Liver (tissue), 9 donors: ENCODE results near the gene LGI1. TPM values are rescaled to one million over a fixed set of nuclear protein-coding genes. Genes with fewer than 3 reads are reported as not detected.

Source experiments
- DNase-seq: peaks from one replicate; pipeline ENCODE4 v3.0.0-alpha.2; 2017; ENCODE audit warnings: low spot score
- H3K27ac ChIP-seq, 2 donors: one replicate each; pipeline ENCODE4 v1.7.0; 2013; ENCODE audit warnings: inconsistent platforms in 2 of 2, low read length in 2 of 2, control low read depth in 1 of 2, low read depth in 1 of 2, mild to moderate bottlenecking in 1 of 2
- H3K27me3 ChIP-seq, 4 donors: one replicate each; pipeline versions ENCODE4 v1.6.1 to v1.7.0; 2013; ENCODE audit warnings: low read length in 3 of 4, inconsistent platforms in 1 of 4, mild to moderate bottlenecking in 1 of 4, moderate library complexity in 1 of 4; ENCODE audit not compliant: control insufficient read depth in 4 of 4, insufficient read depth in 4 of 4
- H3K36me3 ChIP-seq, 4 donors: one replicate each; pipeline versions ENCODE4 v1.6.1 to v1.7.0; 2013; ENCODE audit warnings: low read length in 3 of 4, mild to moderate bottlenecking in 3 of 4, low read depth in 1 of 4, moderate library complexity in 1 of 4; ENCODE audit not compliant: control insufficient read depth in 4 of 4, insufficient read depth in 3 of 4
- H3K4me1 ChIP-seq, 4 donors: one replicate each; pipeline versions ENCODE4 v1.6.1 to v1.7.0; 2013; ENCODE audit warnings: low read length in 3 of 4, mild to moderate bottlenecking in 3 of 4, moderate library complexity in 1 of 4; ENCODE audit not compliant: control insufficient read depth in 4 of 4, insufficient read depth in 4 of 4
- H3K4me3 ChIP-seq, 3 donors: one replicate each; pipeline versions ENCODE4 v1.6.1 to v1.7.0; 2013; ENCODE audit warnings: low read length in 3 of 3, control low read depth in 1 of 3, low read depth in 1 of 3, mild to moderate bottlenecking in 1 of 3
- H3K9ac ChIP-seq, 2 donors: one replicate each; pipeline ENCODE4 v1.7.0; 2013; ENCODE audit warnings: low read length in 2 of 2, mild to moderate bottlenecking in 2 of 2, moderate library complexity in 2 of 2, control low read depth in 1 of 2, low read depth in 1 of 2
- H3K9me3 ChIP-seq, 4 donors: one replicate each; pipeline versions ENCODE4 v1.6.1 to v1.7.0; 2013; ENCODE audit warnings: low read length in 3 of 4; ENCODE audit not compliant: control insufficient read depth in 4 of 4
- ATF3 ChIP-seq: IDR thresholded peaks from 2 replicates; pipeline ENCODE4 v1.6.1; 2016; ENCODE audit warnings: antibody characterized with exemption
- CTCF ChIP-seq: fragments of 150-350 bp; IDR thresholded peaks from 2 replicates; pipeline ENCODE4 v1.5.1; 2017; ENCODE audit warnings: improper control_type of control experiment, low read depth, low read length; ENCODE audit not compliant: missing input control
- EGR1 ChIP-seq, 2 donors: IDR thresholded peaks; 2 replicates each; pipeline ENCODE4 v1.6.1; 2016 to 2018; ENCODE audit warnings: antibody characterized with exemption in 2 of 2, low read depth in 2 of 2
- FOXA1 ChIP-seq: IDR thresholded peaks from 2 replicates; pipeline ENCODE4 v1.6.1; 2016; ENCODE audit warnings: antibody characterized with exemption
- FOXA2 ChIP-seq: IDR thresholded peaks from 2 replicates; pipeline ENCODE4 v1.6.1; 2016; ENCODE audit warnings: antibody characterized with exemption
- GABPA ChIP-seq, 2 donors: IDR thresholded peaks in 1 of 2; conservative IDR thresholded peaks in 1 of 2; 2 replicates each; pipeline ENCODE4 v1.6.1; 2016; ENCODE audit warnings: antibody characterized with exemption in 2 of 2, mild to moderate bottlenecking in 1 of 2, moderate library complexity in 1 of 2
- HNF4A ChIP-seq, 2 donors: conservative IDR thresholded peaks; 2 replicates each; pipeline ENCODE4 v1.6.1; 2016; ENCODE audit warnings: antibody characterized with exemption in 2 of 2, mild to moderate bottlenecking in 2 of 2
- HNF4G ChIP-seq: IDR thresholded peaks from 2 replicates; pipeline ENCODE4 v1.6.1; 2016; ENCODE audit warnings: antibody characterized with exemption
- JUND ChIP-seq, 2 donors: IDR thresholded peaks; 2 replicates each; pipeline ENCODE4 v1.6.1; 2016; ENCODE audit warnings: antibody characterized with exemption in 2 of 2
- MAX ChIP-seq: IDR thresholded peaks from 2 replicates; pipeline ENCODE4 v1.6.1; 2016; ENCODE audit warnings: antibody characterized with exemption
- NR2F2 ChIP-seq: IDR thresholded peaks from 2 replicates; pipeline ENCODE4 v1.6.1; 2016; ENCODE audit warnings: antibody characterized with exemption
- RAD21 ChIP-seq, 2 donors: IDR thresholded peaks; 2 replicates each; pipeline ENCODE4 v1.6.1; 2016; ENCODE audit warnings: antibody characterized with exemption in 2 of 2, mild to moderate bottlenecking in 2 of 2
- RXRA ChIP-seq, 2 donors: IDR thresholded peaks; 2 replicates each; pipeline ENCODE4 v1.6.1; 2017 to 2018; ENCODE audit warnings: antibody characterized with exemption in 2 of 2, mild to moderate bottlenecking in 1 of 2
- SP1 ChIP-seq: IDR thresholded peaks from 2 replicates; pipeline ENCODE4 v1.6.1; 2018; ENCODE audit warnings: antibody characterized with exemption, mild to moderate bottlenecking
- TAF1 ChIP-seq: conservative IDR thresholded peaks from 2 replicates; pipeline ENCODE4 v1.6.1; 2016; ENCODE audit warnings: antibody characterized with exemption, mild to moderate bottlenecking
- YY1 ChIP-seq: IDR thresholded peaks from 2 replicates; pipeline ENCODE4 v1.6.1; 2016; ENCODE audit warnings: antibody characterized with exemption, mild to moderate bottlenecking
- WGBS: extraction: QIAGEN DNeasy Blood & Tissue Kit; methylation state at CpG from one replicate; pipeline ENCODE4 v1.1.7; 2013; 5-methylcytosine and 5-hydroxymethylcytosine counted together
- polyA plus RNA-seq, 2 donors: library from polyadenylated mRNA; stranded (reverse) in 1 of 2; unstranded in 1 of 2; fragments of 200-250 nt in 1 of 2; fragments of >200 nt in 1 of 2; fragmentation: Nextera tagmentation in 1 of 2; extraction: Ambion mirVana in 1 of 2; gene quantifications; one replicate each; pipeline versions ENCODE4 v1.2.1 to v1.2.3, GENCODE V29; 2013 to 2015
- total RNA-seq, 2 donors: library from RNA; depleted of rRNA; stranded (reverse); fragments of >200 nt; gene quantifications; one replicate each; pipeline ENCODE4 v1.2.3, GENCODE V29; 2014
- TF ChIP-seq, protein P1 (sequence below): IDR thresholded peaks from 2 replicates; pipeline ENCODE4 v1.6.1; 2016; ENCODE audit warnings: antibody characterized with exemption
- TF ChIP-seq, protein P2 (sequence below): IDR thresholded peaks from 2 replicates; pipeline ENCODE4 v1.6.1; 2016; ENCODE audit warnings: antibody characterized with exemption, mild to moderate bottlenecking
- donor health status: healthy.
- donor health status: healthy.
- donor health status: healthy.
- donor health status: healthy.
- donor health status: healthy.

LGI1 gene
- total and polyA plus RNA-seq, 4 donors, result 0.28 to 1.2 (median 1.1) TPM; not detected in 1

GRCh38 chr10:93771354-93771753 is 13.6 kb downstream of the LGI1 start (continued):
- TF ChIP-seq, protein P1, sequence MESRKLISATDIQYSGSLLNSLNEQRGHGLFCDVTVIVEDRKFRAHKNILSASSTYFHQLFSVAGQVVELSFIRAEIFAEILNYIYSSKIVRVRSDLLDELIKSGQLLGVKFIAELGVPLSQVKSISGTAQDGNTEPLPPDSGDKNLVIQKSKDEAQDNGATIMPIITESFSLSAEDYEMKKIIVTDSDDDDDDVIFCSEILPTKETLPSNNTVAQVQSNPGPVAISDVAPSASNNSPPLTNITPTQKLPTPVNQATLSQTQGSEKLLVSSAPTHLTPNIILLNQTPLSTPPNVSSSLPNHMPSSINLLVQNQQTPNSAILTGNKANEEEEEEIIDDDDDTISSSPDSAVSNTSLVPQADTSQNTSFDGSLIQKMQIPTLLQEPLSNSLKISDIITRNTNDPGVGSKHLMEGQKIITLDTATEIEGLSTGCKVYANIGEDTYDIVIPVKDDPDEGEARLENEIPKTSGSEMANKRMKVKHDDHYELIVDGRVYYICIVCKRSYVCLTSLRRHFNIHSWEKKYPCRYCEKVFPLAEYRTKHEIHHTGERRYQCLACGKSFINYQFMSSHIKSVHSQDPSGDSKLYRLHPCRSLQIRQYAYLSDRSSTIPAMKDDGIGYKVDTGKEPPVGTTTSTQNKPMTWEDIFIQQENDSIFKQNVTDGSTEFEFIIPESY, result no peak
- TF ChIP-seq JUND (IDR thresholded peaks at IDR 0.05), result no peak

GRCh38 chr10:93773120-93773519 is 15.4 kb downstream of the LGI1 start:
- peaks cover 14 to 72% (median 67%) of the 10 kb centered on the region in 4 donors for H3K4me1 ChIP-seq
- 49% methylated on average over 5 of the region's 5 CpGs for WGBS
- DNase-seq, result no peak
- H3K9me3 ChIP-seq, result no peaks in the 10 kb centered on the region
- peak; percentile 16 for TF ChIP-seq CTCF
- no peak for TF ChIP-seq GABPA (IDR thresholded peaks at IDR 0.05 in 1 of 2, conservative IDR thresholded peaks at IDR 0.05 in 1 of 2)
- H3K27ac ChIP-seq, result peak overlapping the region; percentile 77 to 86
- H3K36me3 ChIP-seq, result no peaks in the 10 kb centered on the region
- H3K9ac ChIP-seq, result no peak overlapping the region
- no peaks in the 10 kb centered on the region for H3K27me3 ChIP-seq
- H3K4me3 ChIP-seq, result no peak overlapping the region

DNA sequence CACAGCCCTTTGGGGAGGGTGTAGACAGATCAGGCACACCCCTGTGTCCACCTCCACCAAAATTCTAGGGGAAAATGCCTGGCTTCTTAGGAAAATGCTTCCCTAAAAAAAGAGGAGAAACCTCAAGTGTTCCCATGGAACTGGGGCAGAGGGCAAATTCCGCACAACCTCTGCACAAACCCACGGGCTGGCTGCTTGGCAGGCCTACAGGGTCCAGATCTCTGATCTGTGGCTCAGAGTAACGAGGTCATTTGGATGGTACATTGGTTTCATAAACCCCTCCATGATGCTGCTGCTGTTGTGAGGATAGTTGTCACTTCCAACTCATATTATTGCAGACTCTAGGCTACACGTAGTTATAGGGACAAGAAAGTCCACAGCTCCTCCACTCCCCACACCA is 16.0 kb downstream of the LGI1 start:
- H3K4me1 ChIP-seq, result peaks cover 11 to 66% (median 61%) of the 10 kb centered on the region in 4 donors
- H3K4me3 ChIP-seq, result no peak overlapping the region
- no peaks in the 10 kb centered on the region for H3K9me3 ChIP-seq
- H3K27ac ChIP-seq, result peak overlapping the region; percentile 77 to 86
- TF ChIP-seq EGR1 (IDR thresholded peaks at IDR 0.05; ENCODE audit: low read depth in 2 of 2) (peak in 1 of 2 donors; percentile 26), FOXA2 (peak; percentile 56), SP1 (peak; percentile 95), GABPA (IDR thresholded peaks at IDR 0.05 in 1 of 2, conservative IDR thresholded peaks at IDR 0.05 in 1 of 2) (peak in 1 of 2 donors; percentile 28), JUND (IDR thresholded peaks at IDR 0.05) (peak in 1 of 2 donors; percentile 91), HNF4G (peak; percentile 88), CTCF (no peak), ATF3 (no peak), MAX (peak; percentile 76), RAD21 (IDR thresholded peaks at IDR 0.05) (no peak), RXRA (IDR thresholded peaks at IDR 0.05) (peak; percentile 96 to 98), NR2F2 (no peak), FOXA1 (peak; percentile 30), HNF4A (conservative IDR thresholded peaks at IDR 0.05) (peak; percentile 99), YY1 (peak; percentile 83), TAF1 (no peak)
- TF ChIP-seq, protein P1, result peak; percentile 72
- TF ChIP-seq, protein P2, sequence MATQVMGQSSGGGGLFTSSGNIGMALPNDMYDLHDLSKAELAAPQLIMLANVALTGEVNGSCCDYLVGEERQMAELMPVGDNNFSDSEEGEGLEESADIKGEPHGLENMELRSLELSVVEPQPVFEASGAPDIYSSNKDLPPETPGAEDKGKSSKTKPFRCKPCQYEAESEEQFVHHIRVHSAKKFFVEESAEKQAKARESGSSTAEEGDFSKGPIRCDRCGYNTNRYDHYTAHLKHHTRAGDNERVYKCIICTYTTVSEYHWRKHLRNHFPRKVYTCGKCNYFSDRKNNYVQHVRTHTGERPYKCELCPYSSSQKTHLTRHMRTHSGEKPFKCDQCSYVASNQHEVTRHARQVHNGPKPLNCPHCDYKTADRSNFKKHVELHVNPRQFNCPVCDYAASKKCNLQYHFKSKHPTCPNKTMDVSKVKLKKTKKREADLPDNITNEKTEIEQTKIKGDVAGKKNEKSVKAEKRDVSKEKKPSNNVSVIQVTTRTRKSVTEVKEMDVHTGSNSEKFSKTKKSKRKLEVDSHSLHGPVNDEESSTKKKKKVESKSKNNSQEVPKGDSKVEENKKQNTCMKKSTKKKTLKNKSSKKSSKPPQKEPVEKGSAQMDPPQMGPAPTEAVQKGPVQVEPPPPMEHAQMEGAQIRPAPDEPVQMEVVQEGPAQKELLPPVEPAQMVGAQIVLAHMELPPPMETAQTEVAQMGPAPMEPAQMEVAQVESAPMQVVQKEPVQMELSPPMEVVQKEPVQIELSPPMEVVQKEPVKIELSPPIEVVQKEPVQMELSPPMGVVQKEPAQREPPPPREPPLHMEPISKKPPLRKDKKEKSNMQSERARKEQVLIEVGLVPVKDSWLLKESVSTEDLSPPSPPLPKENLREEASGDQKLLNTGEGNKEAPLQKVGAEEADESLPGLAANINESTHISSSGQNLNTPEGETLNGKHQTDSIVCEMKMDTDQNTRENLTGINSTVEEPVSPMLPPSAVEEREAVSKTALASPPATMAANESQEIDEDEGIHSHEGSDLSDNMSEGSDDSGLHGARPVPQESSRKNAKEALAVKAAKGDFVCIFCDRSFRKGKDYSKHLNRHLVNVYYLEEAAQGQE, result peak; percentile 80
- DNase-seq, result no peak
- no peaks in the 10 kb centered on the region for H3K36me3 ChIP-seq
- 29% methylated on average over 4 of the region's 4 CpGs for WGBS
- H3K27me3 ChIP-seq, result no peaks in the 10 kb centered on the region
- H3K9ac ChIP-seq, result no peak overlapping the region
